ENCODE results near the gene SEC61G. TPM values are rescaled to one million over a fixed set of nuclear protein-coding genes. Genes with fewer than 3 reads are reported as not detected.
A peak's percentile ranks its signal among the peaks of the same experiment; 100 is the strongest.

SEC61G gene
- total RNA-seq, 2 donors from 2014 or later, result 149 to 166 TPM

- no peaks in the 10 kb centered on the region for H3K27me3 ChIP-seq (ENCODE audit: control insufficient read depth, insufficient read depth, low read length, poor library complexity, severe bottlenecking)
- H3K9me3 ChIP-seq (ENCODE audit: control insufficient read depth, low read length), result no peaks in the 10 kb centered on the region
- H3K9ac ChIP-seq (ENCODE audit: extremely low read depth, low read length, poor library complexity, severe bottlenecking), result no peak overlapping the region
- Mint-ChIP-seq H3K27me3 (ENCODE audit: insufficient read depth) (no peaks in the 10 kb centered on the region), H3K27ac (no peak overlapping the region), H3K36me3 (ENCODE audit: low read depth) (no peaks in the 10 kb centered on the region), H3K9me3 (no peaks in the 10 kb centered on the region), H3K4me1 (no peaks in the 10 kb centered on the region), H3K4me3 (no peak overlapping the region)
- H3K4me1 ChIP-seq (ENCODE audit: control insufficient read depth, insufficient read depth, low read length), result no peaks in the 10 kb centered on the region
- TF ChIP-seq, protein P1, sequence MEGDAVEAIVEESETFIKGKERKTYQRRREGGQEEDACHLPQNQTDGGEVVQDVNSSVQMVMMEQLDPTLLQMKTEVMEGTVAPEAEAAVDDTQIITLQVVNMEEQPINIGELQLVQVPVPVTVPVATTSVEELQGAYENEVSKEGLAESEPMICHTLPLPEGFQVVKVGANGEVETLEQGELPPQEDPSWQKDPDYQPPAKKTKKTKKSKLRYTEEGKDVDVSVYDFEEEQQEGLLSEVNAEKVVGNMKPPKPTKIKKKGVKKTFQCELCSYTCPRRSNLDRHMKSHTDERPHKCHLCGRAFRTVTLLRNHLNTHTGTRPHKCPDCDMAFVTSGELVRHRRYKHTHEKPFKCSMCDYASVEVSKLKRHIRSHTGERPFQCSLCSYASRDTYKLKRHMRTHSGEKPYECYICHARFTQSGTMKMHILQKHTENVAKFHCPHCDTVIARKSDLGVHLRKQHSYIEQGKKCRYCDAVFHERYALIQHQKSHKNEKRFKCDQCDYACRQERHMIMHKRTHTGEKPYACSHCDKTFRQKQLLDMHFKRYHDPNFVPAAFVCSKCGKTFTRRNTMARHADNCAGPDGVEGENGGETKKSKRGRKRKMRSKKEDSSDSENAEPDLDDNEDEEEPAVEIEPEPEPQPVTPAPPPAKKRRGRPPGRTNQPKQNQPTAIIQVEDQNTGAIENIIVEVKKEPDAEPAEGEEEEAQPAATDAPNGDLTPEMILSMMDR (conservative IDR thresholded peaks at IDR 0.05), result no peak
- no peak overlapping the region for H3K27ac ChIP-seq (ENCODE audit: low read depth, low read length)
- no peak for DNase-seq
- 89 to 91% methylated on average over 6 of the region's 6 CpGs for WGBS, 2 experiments (ENCODE audit: insufficient coverage in 1 of 2, insufficient read length in 1 of 2)
- H3K4me3 ChIP-seq (ENCODE audit: low read length), result no peak overlapping the region
- no peaks in the 10 kb centered on the region for H3K36me3 ChIP-seq (ENCODE audit: control insufficient read depth, insufficient read depth, low read length)
Measured at GRCh38 chr7:54796150-54796549, 37.1 kb upstream of the SEC61G start.

GRCh38 chr7:54792383-54792782 lies 33.4 kb upstream of the SEC61G start:
- 56 to 80% methylated on average over 6 to 11 of the region's 11 CpGs for WGBS, 2 experiments (ENCODE audit: insufficient coverage in 1 of 2, insufficient read length in 1 of 2)
- peaks cover 5% of the 10 kb centered on the region for H3K27me3 ChIP-seq (ENCODE audit: control insufficient read depth, insufficient read depth, low read length, poor library complexity, severe bottlenecking)
- H3K4me3 ChIP-seq (ENCODE audit: low read length), result no peak overlapping the region

DNA sequence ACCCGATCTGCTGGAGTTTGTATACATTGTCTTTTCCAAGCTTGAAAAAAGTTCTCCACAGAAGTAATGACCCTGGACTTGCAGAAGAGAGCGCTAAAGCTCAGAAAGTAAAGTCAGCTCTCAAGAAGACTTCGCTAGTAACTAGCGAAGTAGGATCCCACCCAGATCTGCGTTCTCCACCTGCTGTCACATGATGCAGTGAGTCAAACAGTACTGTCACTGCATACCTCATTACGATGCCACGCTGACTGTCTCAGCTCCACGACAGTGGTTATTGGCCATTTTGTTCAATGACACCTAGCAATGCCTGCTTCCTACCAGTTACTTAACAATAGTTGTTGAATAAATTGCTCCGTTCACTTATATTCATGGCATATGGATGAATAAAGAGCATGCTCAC lies 29.7 kb upstream of the SEC61G start:
- TF ChIP-seq, protein P1 (conservative IDR thresholded peaks at IDR 0.05), result peak; percentile 84
- Histone ChIP-seq H3K4me3 (ENCODE audit: low read length) (no peak overlapping the region), H3K27me3 (ENCODE audit: control insufficient read depth, insufficient read depth, low read length, poor library complexity, severe bottlenecking) (peaks cover 5% of the 10 kb centered on the region), H3K27ac (ENCODE audit: low read depth, low read length) (no peak overlapping the region), H3K36me3 (ENCODE audit: control insufficient read depth, insufficient read depth, low read length) (no peaks in the 10 kb centered on the region), H3K9ac (ENCODE audit: extremely low read depth, low read length, poor library complexity, severe bottlenecking) (no peak overlapping the region), H3K9me3 (ENCODE audit: control insufficient read depth, low read length) (no peaks in the 10 kb centered on the region), H3K4me1 (ENCODE audit: control insufficient read depth, insufficient read depth, low read length) (no peaks in the 10 kb centered on the region)
- Mint-ChIP-seq H3K27ac (peak overlapping the region; percentile 12), H3K36me3 (ENCODE audit: low read depth) (no peaks in the 10 kb centered on the region), H3K4me3 (no peak overlapping the region), H3K9me3 (no peaks in the 10 kb centered on the region), H3K4me1 (peaks cover 2% of the 10 kb centered on the region), H3K27me3 (ENCODE audit: insufficient read depth) (peaks cover 20% of the 10 kb centered on the region)
- WGBS, 2 experiments (ENCODE audit: insufficient coverage in 1 of 2, insufficient read length in 1 of 2), result 6 to 14% methylated on average over 7 to 9 of the region's 9 CpGs
- peak; percentile 79 for DNase-seq

More at GRCh38 chr7:54792383-54792782, 33.4 kb upstream of the SEC61G start:
- TF ChIP-seq, protein P1 (conservative IDR thresholded peaks at IDR 0.05), result no peak
- Mint-ChIP-seq H3K4me1 (peaks cover 2% of the 10 kb centered on the region), H3K27me3 (ENCODE audit: insufficient read depth) (peaks cover 18% of the 10 kb centered on the region), H3K36me3 (ENCODE audit: low read depth) (no peaks in the 10 kb centered on the region), H3K27ac (no peak overlapping the region), H3K9me3 (no peaks in the 10 kb centered on the region), H3K4me3 (no peak overlapping the region)
- Histone ChIP-seq H3K27ac (ENCODE audit: low read depth, low read length) (no peak overlapping the region), H3K9ac (ENCODE audit: extremely low read depth, low read length, poor library complexity, severe bottlenecking) (no peak overlapping the region), H3K9me3 (ENCODE audit: control insufficient read depth, low read length) (no peaks in the 10 kb centered on the region), H3K4me1 (ENCODE audit: control insufficient read depth, insufficient read depth, low read length) (no peaks in the 10 kb centered on the region), H3K36me3 (ENCODE audit: control insufficient read depth, insufficient read depth, low read length) (no peaks in the 10 kb centered on the region)
- DNase-seq, result no peak
